Gastroesophageal sphincter (tissue), 3 donors: ENCODE data around the gene ADORA2A.

ENCODE experiments used
- CTCF ChIP-seq, 4 experiments: fragments of 200-600 bp in 2 of 4; fragments of 450-650 bp in 2 of 4; sonication (generic) in 1 of 4; IDR thresholded peaks; one replicate each; pipeline ENCODE4 v1.5.1; 2017 to 2019; ENCODE audit warnings: antibody characterized with exemption in 4 of 4, mild to moderate bottlenecking in 2 of 4, moderate library complexity in 2 of 4
- EP300 ChIP-seq: sonication (generic); formaldehyde crosslinking; IDR thresholded peaks from one replicate; pipeline ENCODE4 v1.6.1; 2017; ENCODE audit warnings: antibody characterized with exemption, mild to moderate bottlenecking
- POLR2A ChIP-seq, 2 donors: fragments of 450-650 bp; IDR thresholded peaks; one replicate each; pipeline ENCODE4 v1.6.1; 2017; ENCODE audit warnings: antibody characterized with exemption in 2 of 2, mild to moderate bottlenecking in 2 of 2, moderate library complexity in 1 of 2
- POLR2AphosphoS5 ChIP-seq: sonication (generic); formaldehyde crosslinking; IDR thresholded peaks from one replicate; pipeline ENCODE4 v1.6.1; 2017; ENCODE audit warnings: antibody characterized with exemption

DNA sequence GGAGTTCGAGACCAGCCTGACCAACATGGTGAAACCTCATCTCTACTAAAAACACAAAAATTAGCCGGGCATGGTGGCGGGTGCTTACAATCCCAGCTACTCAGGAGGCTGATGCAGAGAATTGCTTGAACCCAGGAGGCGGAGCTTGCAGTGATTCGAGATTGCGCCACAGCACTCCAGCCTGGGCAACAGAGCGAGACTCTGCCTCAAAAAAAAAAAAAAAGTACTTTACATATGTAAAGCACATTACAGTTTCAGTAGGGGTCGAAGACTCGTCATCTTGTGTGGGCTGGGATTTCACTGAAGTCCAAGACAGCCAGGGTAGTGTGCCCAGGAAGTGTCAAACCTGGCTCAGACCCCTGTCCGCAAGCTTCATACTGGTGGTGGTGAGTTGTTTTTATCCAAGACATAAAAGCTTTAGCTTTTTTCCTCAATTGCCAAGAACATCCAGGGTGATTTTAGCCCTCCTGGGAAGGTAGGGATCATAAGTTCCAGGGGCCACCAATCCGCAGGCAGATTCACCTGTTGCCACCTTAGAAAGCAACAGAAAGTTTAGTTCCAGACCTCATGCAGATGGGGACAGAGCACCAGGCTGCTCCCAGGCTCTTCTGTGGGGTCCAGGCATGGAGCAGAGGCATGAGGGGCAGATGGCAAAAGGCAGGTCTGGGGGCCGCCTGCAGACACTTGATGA, 21.6 kb upstream of the ADORA2A start:
- TF ChIP-seq CTCF (IDR thresholded peaks at IDR 0.05) (no peak), POLR2A (IDR thresholded peaks at IDR 0.05) (no peak), EP300 (no peak), POLR2AphosphoS5 (no peak)
